Fibroblast of mammary gland (primary cell): Measurements from ENCODE around the gene GFER.

Experiments
- DNase-seq: peaks from one replicate; pipeline ENCODE4 v3.0.0-alpha.2; 2010; ENCODE audit warnings: low read depth
- H3K4me3 ChIP-seq: 2 replicates; pipeline ENCODE4 v1.5.1; 2011; ENCODE audit warnings: low read depth, mild to moderate bottlenecking, low read length, moderate library complexity; ENCODE audit not compliant: control insufficient read depth
- TF ChIP-seq, protein P1 (sequence below): conservative IDR thresholded peaks from 2 replicates; pipeline ENCODE4 v1.5.1; 2011; ENCODE audit warnings: low read depth, low read length, inconsistent platforms; ENCODE audit not compliant: control insufficient read depth, insufficient read depth

Gene GFER

DNA sequence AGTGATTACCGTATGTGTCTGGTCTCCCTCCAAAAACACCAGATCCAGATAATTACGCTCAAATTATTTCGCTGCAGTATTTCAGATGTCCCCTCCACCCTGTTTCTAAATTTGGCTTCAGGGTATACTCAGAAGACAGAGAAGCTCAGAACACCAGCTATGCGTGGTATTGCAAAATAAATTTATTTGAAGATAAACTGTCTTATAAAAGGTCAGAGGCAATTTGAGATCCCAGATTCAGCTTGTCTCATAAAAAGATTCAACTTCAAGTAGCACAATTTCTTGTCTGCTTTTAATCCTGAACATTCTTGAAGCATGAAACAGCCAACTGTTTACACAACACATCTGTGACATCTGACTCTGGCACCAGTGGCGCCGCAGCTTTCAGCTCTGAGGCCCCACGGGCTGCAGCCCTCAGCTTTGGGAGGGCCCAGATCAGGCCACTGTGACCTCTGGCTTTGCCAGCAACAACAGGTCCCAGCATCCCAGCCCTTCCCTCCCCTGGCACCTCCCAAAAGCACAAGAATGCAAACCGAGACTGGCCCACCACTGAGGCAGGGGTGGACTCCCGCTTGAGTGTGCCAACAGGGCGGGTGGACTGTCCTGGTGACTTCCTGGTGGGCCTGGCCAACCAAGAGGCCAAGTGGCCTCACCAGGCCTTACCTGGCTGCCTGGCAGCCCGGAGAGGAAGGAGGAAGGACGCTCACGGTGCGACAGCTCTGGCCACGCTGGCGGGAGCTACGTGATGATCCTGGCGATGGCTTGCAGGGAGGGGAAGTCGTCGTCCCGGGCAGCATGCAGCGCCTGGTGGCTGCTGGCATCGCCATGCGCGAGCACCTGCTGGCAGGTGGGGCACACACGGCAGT is 13.7 kb downstream of the GFER start:
- no peak overlapping the region for H3K4me3 ChIP-seq
- TF ChIP-seq, protein P1, sequence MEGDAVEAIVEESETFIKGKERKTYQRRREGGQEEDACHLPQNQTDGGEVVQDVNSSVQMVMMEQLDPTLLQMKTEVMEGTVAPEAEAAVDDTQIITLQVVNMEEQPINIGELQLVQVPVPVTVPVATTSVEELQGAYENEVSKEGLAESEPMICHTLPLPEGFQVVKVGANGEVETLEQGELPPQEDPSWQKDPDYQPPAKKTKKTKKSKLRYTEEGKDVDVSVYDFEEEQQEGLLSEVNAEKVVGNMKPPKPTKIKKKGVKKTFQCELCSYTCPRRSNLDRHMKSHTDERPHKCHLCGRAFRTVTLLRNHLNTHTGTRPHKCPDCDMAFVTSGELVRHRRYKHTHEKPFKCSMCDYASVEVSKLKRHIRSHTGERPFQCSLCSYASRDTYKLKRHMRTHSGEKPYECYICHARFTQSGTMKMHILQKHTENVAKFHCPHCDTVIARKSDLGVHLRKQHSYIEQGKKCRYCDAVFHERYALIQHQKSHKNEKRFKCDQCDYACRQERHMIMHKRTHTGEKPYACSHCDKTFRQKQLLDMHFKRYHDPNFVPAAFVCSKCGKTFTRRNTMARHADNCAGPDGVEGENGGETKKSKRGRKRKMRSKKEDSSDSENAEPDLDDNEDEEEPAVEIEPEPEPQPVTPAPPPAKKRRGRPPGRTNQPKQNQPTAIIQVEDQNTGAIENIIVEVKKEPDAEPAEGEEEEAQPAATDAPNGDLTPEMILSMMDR = no peak
- peak; percentile 27 for DNase-seq

DNA sequence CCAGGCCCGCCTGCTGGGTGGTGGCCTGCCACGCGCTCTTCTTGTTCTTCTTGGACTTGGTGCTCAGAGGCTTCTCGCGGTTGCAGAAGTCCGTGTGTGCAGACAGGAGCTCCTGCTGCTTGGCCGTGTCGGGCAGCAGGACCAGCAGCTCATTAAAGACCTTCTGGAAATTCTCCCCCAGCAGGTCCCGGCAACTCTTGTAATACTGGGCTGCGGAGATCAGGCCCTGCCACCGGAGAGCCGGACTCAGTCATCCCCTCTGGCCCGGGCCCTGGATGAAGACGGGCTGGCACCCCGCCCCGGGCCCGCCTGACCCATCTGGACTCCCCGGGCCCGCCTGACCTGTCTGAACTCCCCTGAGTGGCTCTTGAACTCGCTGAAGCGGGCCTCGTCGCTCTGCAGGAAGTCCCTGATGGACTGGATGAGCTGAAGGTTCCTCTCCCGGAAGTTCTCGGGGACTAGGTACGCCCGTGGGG is 14.4 kb downstream of the GFER start:
- no peak overlapping the region for H3K4me3 ChIP-seq
- TF ChIP-seq, protein P1 = no peak
- DNase-seq = no peak

DNA sequence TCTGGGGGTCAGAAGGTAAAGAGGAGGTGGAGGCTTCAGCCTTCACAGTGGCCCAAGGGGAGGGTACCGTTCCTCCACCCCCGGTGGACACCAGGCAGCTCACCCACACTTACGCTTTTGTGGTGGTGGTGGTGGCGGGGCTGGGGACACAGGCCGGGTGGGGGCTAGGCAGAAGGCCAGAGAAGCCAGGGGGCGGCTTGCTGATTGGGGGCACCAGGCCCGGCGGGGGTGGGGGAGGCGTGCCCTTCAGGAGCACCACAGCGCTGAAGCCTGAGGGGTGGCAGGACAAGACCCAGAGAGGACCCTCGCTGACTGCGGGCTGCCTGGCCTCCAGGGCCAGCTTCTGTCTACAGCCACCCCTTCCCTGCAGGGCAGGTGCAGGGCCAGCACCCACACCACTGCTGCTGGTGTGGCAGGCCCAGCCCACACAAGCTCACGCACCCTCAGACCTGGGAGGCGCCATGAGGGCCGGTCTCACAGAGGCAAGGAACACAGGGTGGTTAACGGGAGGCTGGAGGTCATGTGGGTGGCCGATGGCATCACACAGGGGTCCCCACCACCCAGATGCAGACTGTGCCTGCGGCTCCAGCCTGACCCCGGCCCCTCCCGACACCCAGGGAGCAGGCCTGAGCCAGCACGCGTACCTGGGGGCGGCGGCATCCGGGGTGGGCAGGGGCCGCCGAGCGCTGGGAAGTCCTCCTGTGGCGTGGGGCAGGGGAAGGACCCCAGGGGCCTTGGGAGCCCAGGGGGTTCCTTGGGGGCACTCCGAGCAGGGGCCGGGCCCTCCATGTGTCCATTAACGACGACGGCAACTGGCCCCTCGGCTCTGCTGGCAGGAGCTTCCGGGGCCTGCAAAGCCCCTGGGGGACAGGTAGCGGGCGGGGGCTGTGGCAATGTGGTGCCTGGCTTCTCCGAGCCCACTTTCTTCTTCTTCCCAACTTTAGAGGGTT is 15.1 kb downstream of the GFER start:
- TF ChIP-seq, protein P1 = no peak
- DNase-seq = no peak
- H3K4me3 ChIP-seq = no peak overlapping the region

DNA sequence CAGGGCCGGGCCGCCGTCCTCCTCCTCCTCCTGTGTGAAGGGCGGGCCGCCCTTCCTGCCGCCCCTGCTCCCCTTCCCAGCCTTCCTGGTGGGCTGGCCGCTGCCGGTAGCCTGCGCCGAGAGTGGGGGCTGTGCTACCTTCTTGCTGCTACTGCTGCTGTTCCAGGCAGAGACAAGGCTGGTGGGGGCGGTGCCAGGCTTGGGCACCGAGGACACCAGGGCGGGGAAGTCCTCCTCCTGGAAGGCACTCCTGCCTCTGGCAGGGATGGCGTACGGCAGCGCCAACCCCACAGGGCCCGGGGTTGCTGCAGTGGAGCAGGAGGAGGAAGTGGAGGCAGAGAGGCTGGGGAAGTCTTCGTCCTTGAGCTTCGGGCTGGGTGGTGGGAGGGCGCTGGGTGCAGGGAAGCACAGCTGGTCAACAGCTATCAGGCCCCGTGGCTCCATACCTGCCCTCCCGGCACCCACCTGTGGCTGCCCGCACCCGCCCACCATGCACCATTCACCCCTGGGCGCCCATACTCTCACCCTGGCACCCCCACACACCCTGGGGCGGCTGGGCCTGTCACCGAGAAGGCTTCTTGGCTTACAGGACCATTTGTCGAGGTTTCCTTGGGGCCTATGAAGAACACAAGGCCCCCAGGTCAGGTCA is 16.0 kb downstream of the GFER start:
- no peak overlapping the region for H3K4me3 ChIP-seq
- DNase-seq = no peak
- TF ChIP-seq, protein P1 = no peak

DNA sequence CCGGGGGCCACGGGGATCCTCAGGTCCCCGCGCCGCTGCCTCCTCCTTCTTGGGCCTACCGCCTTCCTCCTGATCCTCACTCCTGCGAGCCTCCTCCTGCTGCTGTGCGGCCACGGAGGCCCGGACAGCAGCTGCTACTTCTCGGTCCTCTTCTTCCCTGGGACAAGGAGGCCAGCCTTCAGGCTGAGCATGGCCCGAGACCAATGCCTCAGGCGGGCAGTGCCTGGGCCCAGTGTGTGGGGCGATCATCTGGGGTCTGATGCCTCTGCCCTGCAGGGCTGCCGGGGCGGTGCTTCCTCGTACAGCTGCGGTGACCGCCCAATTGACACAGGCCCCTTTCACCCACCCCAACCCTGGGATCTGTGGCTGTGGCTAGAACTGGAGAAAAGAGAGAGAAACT is 17.0 kb downstream of the GFER start:
- TF ChIP-seq, protein P1 = no peak
- no peak overlapping the region for H3K4me3 ChIP-seq
- no peak for DNase-seq

DNA sequence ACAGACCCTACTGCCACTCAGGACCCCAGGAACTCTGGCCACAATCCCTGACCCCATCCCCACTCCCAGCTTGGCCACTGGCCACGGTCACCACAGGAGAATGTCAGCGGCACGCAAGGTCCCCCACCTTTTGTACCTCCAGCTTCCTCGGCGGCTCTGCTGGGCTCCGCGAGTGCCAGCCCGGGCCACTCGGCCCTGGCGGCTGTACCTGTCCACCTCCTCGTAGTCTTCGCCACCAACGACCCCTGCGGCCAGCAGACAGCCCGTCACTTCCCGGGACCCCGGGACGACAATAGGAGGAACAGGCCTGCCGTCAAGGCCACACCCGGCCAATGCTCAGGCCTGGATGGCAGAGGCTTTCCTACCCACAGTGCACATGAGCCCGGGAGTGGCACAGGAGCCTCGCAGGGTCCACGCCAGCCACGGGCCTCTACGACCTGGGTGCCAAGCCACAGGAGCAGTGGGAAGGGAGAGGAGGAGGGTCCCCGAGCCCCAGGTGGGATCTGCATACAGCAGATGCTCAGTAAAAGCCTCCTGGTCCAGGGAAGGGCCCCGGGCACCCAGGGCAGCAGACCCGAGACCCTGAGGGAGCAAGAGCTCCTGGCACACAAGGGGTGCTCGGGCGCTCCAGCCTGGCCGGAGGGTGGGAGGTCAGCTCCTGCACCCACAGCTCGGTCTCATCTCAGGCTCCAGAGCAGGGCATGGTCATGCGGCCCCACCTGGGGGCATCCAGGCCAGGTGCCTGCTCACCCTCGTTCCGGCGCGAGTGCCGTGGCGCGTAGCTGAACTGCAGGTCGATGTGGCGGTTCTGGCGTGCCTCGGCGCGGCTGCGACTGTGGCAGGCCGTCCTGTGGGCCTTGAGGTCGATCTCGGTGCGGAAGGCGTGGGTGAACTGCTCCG is 17.7 kb downstream of the GFER start:
- DNase-seq = no peak
- TF ChIP-seq, protein P1 = no peak
- H3K4me3 ChIP-seq = no peak overlapping the region
